HepG2 (cell line): ENCODE measurements around the gene ASCL3. TPM values are rescaled to one million over a fixed set of nuclear protein-coding genes. Genes with fewer than 3 reads are reported as not detected.

Source experiments
- BORCS8-MEF2B ChIP-seq: sonication (generic); formaldehyde crosslinking; IDR thresholded peaks from 2 replicates; pipeline ENCODE4 v1.8.0; 2022; ENCODE audit warnings: mild to moderate bottlenecking, missing genetic modification reagents
- CHCHD3 ChIP-seq: sonication (generic); formaldehyde crosslinking; IDR thresholded peaks from 2 replicates; pipeline ENCODE4 v1.8.0; 2022; ENCODE audit warnings: mild to moderate bottlenecking, missing genetic modification reagents, moderate library complexity
- GZF1 ChIP-seq: sonication (generic); formaldehyde crosslinking; IDR thresholded peaks from 2 replicates; pipeline ENCODE4 v1.5.1; 2020; ENCODE audit warnings: mild to moderate bottlenecking, missing genetic modification reagents
- HNRNPK ChIP-seq: fragments of 200-400 bp; formaldehyde crosslinking; IDR thresholded peaks from 2 replicates; pipeline ENCODE4 v1.6.1; 2018; ENCODE audit warnings: low read length, low read depth, moderate library complexity, mild to moderate bottlenecking; ENCODE audit not compliant: poor library complexity, severe bottlenecking
- KAT8 ChIP-seq: IDR thresholded peaks from 2 replicates; pipeline ENCODE4 v1.6.1; 2016; ENCODE audit warnings: missing genetic modification reagents, missing compliant biosample characterization
- KMT2A ChIP-seq: sonication (generic); formaldehyde crosslinking; IDR thresholded peaks from 2 replicates; pipeline ENCODE4 v1.4.0; 2020; ENCODE audit warnings: missing genetic modification reagents
- MED8 ChIP-seq: sonication (generic); formaldehyde crosslinking; IDR thresholded peaks from 2 replicates; pipeline ENCODE4 v1.8.1; 2023; ENCODE audit warnings: mild to moderate bottlenecking, missing genetic modification reagents; ENCODE audit not compliant: insufficient replicate concordance
- TARDBP ChIP-seq: sonication (generic); formaldehyde crosslinking; IDR thresholded peaks from 2 replicates; pipeline ENCODE4 v1.8.0; 2022; ENCODE audit warnings: mild to moderate bottlenecking, missing genetic modification reagents
- ZBTB42 ChIP-seq: sonication (generic); formaldehyde crosslinking; IDR thresholded peaks from 2 replicates; pipeline ENCODE4 v1.5.0; 2020; ENCODE audit warnings: mild to moderate bottlenecking, missing genetic modification reagents
- ZFP1 ChIP-seq: IDR thresholded peaks from 2 replicates; pipeline ENCODE4 v1.6.1; 2016
- ZNF556 ChIP-seq: sonication (generic); formaldehyde crosslinking; IDR thresholded peaks from 2 replicates; pipeline ENCODE4 v1.4.0; 2020; ENCODE audit warnings: mild to moderate bottlenecking, missing genetic modification reagents, borderline replicate concordance
- ZNF777 ChIP-seq: sonication (generic); formaldehyde crosslinking; IDR thresholded peaks from 2 replicates; pipeline ENCODE4 v1.4.0; 2020; ENCODE audit warnings: missing genetic modification reagents
- polyA plus RNA-seq, 8 experiments: library from polyadenylated mRNA; depleted of rRNA in 3 of 8; stranded (reverse) in 7 of 8; unstranded in 1 of 8; fragments of >200 nt; fragmentation: Illumina TruSeq in 4 of 8; extraction: Trizol in 4 of 8; gene quantifications; 2 replicates each; pipeline versions ENCODE4 v1.2.1 to v1.2.3, GENCODE V29; 2011 to 2016; ENCODE audit warnings: low read depth in 4 of 8, missing spikeins in 1 of 8, mixed read lengths in 1 of 8; ENCODE audit not compliant: insufficient read depth in 1 of 8
- total RNA-seq, 5 experiments: library from RNA; depleted of rRNA; stranded (reverse); fragments of >200 nt; fragmentation: Illumina TruSeq; extraction: Trizol; gene quantifications; 2 replicates each; pipeline ENCODE4 v1.2.3, GENCODE V29; 2016; ENCODE audit warnings: low read depth in 1 of 5
- TF ChIP-seq, protein P1 (sequence below): sonication (generic); formaldehyde crosslinking; IDR thresholded peaks from one replicate; pipeline ENCODE4 v1.5.1; 2020; ENCODE audit warnings: mild to moderate bottlenecking, missing genetic modification reagents; ENCODE audit errors: not compliant biosample characterization
- TF ChIP-seq, protein P2 (sequence below): IDR thresholded peaks from 2 replicates; pipeline ENCODE4 v1.6.1; 2016; ENCODE audit warnings: missing genetic modification reagents, missing compliant biosample characterization
- TF ChIP-seq, protein P3 (sequence below): sonication (generic); formaldehyde crosslinking; IDR thresholded peaks from 2 replicates; pipeline ENCODE4 v1.5.0; 2020; ENCODE audit warnings: mild to moderate bottlenecking, missing genetic modification reagents, borderline replicate concordance
- TF ChIP-seq, protein P4 (sequence below): sonication (generic); formaldehyde crosslinking; IDR thresholded peaks from 2 replicates; pipeline ENCODE4 v1.5.0; 2020; ENCODE audit warnings: mild to moderate bottlenecking, missing genetic modification reagents, moderate library complexity

Gene ASCL3
- total and polyA plus RNA-seq, 2 of the 13 experiments (the other 11 are each of a cell fraction or from before 2014, with no cell fraction given) = not detected

DNA sequence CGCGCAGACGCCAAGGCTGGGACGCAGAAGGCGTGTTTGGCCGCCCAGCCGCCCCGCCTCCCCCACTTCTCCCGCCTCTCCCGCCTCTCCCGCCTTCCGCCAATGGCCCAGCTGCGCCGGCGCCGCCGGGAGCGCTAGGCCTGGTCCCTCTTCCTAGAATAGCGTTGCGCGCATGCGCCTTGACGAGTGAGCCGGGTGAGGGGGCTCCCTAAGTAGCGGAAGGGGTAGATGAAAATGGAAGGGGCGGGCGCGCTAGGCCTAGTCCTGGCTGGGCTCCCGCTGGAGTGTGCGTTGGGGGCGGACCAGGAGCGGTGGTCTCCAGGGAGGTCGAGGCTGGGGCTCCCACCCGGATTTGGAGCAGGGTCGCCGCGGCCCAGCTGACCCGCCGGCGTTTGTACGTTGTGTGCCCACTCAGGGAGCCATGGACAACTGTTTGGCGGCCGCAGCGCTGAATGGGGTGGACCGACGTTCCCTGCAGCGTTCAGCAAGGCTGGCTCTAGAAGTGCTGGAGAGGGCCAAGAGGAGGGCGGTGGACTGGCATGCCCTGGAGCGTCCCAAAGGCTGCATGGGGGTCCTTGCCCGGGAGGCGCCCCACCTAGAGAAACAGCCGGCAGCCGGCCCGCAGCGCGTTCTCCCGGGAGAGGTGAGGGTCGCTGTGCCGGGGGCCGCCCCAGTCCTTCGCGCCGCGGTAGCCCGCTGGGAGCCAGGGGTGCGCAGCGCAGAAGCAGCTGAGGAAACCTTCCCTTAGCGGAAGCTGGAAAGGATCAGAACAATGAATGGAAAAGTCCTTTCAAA lies 31.6 kb downstream of the ASCL3 start, which contains the start of gene AKIP1 (continued):
- TF ChIP-seq, protein P1, sequence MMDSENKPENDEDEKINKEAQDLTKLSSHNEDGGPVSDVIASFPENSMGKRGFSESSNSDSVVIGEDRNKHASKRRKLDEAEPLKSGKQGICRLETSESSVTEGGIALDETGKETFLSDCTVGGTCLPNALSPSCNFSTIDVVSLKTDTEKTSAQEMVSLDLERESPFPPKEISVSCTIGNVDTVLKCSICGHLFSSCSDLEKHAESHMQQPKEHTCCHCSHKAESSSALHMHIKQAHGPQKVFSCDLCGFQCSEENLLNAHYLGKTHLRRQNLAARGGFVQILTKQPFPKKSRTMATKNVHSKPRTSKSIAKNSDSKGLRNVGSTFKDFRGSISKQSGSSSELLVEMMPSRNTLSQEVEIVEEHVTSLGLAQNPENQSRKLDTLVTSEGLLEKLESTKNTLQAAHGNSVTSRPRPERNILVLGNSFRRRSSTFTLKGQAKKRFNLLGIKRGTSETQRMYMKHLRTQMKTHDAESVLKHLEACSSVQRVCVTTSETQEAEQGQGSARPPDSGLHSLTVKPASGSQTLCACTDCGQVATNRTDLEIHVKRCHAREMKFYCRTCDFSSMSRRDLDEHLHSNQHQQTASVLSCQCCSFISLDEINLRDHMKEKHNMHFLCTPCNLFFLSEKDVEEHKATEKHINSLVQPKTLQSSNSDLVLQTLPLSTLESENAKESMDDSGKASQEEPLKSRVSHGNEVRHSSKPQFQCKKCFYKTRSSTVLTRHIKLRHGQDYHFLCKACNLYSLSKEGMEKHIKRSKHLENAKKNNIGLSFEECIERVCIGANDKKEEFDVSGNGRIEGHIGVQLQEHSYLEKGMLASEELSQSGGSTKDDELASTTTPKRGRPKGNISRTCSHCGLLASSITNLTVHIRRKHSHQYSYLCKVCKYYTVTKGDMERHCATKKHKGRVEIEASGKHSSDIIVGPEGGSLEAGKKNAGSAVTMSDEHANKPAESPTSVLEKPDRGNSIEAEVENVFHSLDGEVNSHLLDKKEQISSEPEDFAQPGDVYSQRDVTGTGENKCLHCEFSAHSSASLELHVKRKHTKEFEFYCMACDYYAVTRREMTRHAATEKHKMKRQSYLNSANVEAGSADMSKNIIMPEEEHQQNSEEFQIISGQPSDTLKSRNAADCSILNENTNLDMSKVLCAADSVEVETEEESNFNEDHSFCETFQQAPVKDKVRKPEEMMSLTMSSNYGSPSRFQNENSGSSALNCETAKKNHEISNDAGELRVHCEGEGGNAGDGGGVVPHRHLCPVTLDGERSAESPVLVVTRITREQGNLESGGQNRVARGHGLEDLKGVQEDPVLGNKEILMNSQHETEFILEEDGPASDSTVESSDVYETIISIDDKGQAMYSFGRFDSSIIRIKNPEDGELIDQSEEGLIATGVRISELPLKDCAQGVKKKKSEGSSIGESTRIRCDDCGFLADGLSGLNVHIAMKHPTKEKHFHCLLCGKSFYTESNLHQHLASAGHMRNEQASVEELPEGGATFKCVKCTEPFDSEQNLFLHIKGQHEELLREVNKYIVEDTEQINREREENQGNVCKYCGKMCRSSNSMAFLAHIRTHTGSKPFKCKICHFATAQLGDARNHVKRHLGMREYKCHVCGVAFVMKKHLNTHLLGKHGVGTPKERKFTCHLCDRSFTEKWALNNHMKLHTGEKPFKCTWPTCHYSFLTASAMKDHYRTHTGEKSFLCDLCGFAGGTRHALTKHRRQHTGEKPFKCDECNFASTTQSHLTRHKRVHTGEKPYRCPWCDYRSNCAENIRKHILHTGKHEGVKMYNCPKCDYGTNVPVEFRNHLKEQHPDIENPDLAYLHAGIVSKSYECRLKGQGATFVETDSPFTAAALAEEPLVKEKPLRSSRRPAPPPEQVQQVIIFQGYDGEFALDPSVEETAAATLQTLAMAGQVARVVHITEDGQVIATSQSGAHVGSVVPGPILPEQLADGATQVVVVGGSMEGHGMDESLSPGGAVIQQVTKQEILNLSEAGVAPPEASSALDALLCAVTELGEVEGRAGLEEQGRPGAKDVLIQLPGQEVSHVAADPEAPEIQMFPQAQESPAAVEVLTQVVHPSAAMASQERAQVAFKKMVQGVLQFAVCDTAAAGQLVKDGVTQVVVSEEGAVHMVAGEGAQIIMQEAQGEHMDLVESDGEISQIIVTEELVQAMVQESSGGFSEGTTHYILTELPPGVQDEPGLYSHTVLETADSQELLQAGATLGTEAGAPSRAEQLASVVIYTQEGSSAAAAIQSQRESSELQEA (CRISPR knock-in tag) = peak; percentile 43
- TF ChIP-seq, protein P2, sequence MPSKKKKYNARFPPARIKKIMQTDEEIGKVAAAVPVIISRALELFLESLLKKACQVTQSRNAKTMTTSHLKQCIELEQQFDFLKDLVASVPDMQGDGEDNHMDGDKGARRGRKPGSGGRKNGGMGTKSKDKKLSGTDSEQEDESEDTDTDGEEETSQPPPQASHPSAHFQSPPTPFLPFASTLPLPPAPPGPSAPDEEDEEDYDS (CRISPR knock-in tag) = peak; percentile 60
- peak; percentile 83 for TF ChIP-seq HNRNPK
- TF ChIP-seq ZBTB42 (CRISPR knock-in tag) = 0 out of 2 replicates have a peak, but pooled peaks have one; percentile 48
- TF ChIP-seq, protein P3, sequence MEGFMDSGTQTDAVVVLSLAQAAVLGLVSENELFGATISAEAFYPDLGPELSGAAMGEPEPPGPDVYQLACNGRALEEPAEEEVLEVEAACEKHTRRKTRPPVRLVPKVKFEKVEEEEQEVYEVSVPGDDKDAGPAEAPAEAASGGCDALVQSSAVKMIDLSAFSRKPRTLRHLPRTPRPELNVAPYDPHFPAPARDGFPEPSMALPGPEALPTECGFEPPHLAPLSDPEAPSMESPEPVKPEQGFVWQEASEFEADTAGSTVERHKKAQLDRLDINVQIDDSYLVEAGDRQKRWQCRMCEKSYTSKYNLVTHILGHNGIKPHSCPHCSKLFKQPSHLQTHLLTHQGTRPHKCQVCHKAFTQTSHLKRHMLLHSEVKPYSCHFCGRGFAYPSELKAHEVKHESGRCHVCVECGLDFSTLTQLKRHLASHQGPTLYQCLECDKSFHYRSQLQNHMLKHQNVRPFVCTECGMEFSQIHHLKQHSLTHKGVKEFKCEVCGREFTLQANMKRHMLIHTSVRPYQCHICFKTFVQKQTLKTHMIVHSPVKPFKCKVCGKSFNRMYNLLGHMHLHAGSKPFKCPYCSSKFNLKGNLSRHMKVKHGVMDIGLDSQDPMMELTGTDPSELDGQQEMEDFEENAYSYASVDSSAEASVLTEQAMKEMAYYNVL = peak; percentile 35; the same call in 1 of the 2 replicates
- TF ChIP-seq MED8 (CRISPR knock-in tag) = peak; percentile 72
- peak; percentile 66 for TF ChIP-seq KAT8 (CRISPR knock-in tag)
- no peak for TF ChIP-seq ZFP1 (CRISPR knock-in tag)
- TF ChIP-seq, protein P4, sequence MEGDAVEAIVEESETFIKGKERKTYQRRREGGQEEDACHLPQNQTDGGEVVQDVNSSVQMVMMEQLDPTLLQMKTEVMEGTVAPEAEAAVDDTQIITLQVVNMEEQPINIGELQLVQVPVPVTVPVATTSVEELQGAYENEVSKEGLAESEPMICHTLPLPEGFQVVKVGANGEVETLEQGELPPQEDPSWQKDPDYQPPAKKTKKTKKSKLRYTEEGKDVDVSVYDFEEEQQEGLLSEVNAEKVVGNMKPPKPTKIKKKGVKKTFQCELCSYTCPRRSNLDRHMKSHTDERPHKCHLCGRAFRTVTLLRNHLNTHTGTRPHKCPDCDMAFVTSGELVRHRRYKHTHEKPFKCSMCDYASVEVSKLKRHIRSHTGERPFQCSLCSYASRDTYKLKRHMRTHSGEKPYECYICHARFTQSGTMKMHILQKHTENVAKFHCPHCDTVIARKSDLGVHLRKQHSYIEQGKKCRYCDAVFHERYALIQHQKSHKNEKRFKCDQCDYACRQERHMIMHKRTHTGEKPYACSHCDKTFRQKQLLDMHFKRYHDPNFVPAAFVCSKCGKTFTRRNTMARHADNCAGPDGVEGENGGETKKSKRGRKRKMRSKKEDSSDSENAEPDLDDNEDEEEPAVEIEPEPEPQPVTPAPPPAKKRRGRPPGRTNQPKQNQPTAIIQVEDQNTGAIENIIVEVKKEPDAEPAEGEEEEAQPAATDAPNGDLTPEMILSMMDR (CRISPR knock-in tag) = peak; percentile 10; the same call in 1 of the 2 replicates
- peak; percentile 36; the same call in 1 of the 2 replicates for TF ChIP-seq TARDBP (CRISPR knock-in tag)
- TF ChIP-seq ZNF556 (CRISPR knock-in tag) = 0 out of 2 replicates have a peak, but pooled peaks have one; percentile 22
- peak; percentile 70; the same call in 1 of the 2 replicates for TF ChIP-seq KMT2A (CRISPR knock-in tag)
- TF ChIP-seq GZF1 (CRISPR knock-in tag) = 0 out of 2 replicates have a peak, but pooled peaks have one; percentile 58
- peak; percentile 24; the same call in 1 of the 2 replicates for TF ChIP-seq BORCS8-MEF2B (CRISPR knock-in tag)
- TF ChIP-seq CHCHD3 (CRISPR knock-in tag) = no peak; the same call in 1 of the 2 replicates
- peak; percentile 96 for TF ChIP-seq ZNF777 (CRISPR knock-in tag)
